NCI-H460 (cell line): ENCODE measurements around the gene NXF1. TPM values are rescaled to one million over a fixed set of nuclear protein-coding genes. Genes with fewer than 3 reads are reported as not detected.
A peak's percentile ranks its signal among the peaks of the same experiment; 100 is the strongest.
"Not testable (repeated sequence)": the region's sequence is repeated elsewhere in the genome, so short reads cannot be mapped to it uniquely, and the experiment has no call there.

Source experiments
- DNase-seq: peaks from one replicate; pipeline ENCODE4 v3.0.0-alpha.2; 2016; ENCODE audit warnings: low read depth; ENCODE audit errors: extremely low read depth
- total RNA-seq: library from RNA; depleted of rRNA; stranded (reverse); fragments of >200 nt; shearing (Covaris generic); gene quantifications from 2 replicates; pipeline ENCODE4 v1.2.3, GENCODE V29; 2014

NXF1 gene
- total RNA-seq, 1 experiment from 2014 or later = 28.7 TPM

- DNase-seq = no peak
Measured at GRCh38 chr11:62832336-62833234, 27.3 kb upstream of the NXF1 start, which contains the start of gene TEX54. Gene TEX54 (minus strand): TSS chr11:62832841.

DNA sequence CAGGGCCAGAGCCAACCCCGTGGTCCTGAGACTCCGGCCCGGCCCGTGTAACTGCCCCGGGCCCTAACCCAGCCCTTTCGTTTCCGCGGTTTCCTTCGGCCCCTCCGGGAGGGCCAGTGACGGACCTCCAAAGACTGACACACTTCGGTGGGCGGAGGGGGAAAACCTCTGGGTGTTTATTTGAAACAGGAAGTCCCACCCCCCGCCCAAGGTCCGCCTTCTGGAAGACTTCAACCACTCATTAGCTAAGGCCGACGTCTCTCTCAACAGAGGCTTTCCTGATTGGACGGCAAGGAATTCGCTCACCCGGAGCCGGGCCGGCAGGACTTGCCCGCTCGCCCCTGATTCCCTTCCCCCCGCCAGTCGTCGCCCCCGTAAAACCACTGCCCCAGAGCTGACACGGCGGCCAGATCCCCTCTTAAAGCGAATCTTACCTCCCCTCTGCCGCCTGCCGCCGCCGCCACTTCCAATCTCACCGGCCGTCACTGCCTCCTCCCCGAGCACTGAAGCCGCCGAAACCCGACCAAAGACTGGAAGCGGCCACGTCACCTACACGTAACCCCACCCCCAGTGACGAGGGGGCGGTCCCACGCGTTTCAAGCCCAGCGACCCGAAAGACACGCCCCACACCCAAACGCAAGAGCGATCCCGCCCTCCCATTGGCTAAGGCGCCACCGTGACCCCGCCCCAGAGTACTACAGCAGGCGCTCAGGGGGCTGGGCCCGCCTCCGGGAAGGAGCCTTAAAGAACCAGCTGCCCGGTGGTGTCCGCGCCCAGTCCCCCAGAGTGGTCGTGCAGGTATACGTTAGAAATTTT, 26.5 kb upstream of the NXF1 start, which contains the start of gene STX5:
Gene STX5 (minus strand): TSS at position 532 of the 816 bp plus-strand sequence. CDS start 808 bp downstream, outside the sequence.
- DNase-seq = peak; percentile 95

DNA sequence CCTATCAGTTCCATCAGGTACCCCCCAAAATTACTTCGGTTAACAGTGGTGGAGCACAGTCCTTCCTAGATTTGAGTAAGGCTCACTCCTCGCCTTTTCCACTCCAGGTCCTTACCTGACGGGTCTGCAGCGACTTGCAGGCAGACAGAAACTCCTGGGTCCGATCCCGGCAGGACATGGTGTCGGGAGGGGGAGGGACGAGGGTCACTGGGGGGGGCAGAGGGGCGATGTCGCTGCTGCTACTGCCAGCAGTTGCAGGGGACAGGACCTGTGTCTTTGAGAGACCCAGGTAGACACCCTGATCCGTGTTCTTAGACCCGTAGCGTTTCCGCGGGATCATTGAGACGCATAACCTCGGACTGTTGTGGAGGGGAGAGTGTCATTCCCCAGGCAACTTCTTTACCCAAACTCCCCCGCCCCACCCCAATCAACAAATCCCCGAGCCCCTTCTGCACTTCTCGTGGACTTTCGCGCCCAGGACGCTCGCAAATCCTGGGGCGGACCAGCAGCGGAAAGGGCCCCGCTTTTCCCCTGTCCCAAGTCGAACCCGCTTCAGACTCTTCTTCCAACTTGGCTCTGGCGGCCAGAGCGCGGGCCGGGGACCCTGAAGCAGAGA, 25.8 kb upstream of the NXF1 start:
- no peak for DNase-seq

GRCh38 chr11:62828130-62828529, 22.9 kb upstream of the NXF1 start:
- not testable (repeated sequence) for DNase-seq

- DNase-seq = no peak
Measured at GRCh38 chr11:62823677-62824076, 18.4 kb upstream of the NXF1 start.

- no peak for DNase-seq
Measured at GRCh38 chr11:62817129-62817528, 11.9 kb upstream of the NXF1 start.

- DNase-seq = no peak
Measured at GRCh38 chr11:62816557-62816956, 11.3 kb upstream of the NXF1 start.

- no peak for DNase-seq
Measured at GRCh38 chr11:62811659-62812058, 6.4 kb upstream of the NXF1 start.

DNA sequence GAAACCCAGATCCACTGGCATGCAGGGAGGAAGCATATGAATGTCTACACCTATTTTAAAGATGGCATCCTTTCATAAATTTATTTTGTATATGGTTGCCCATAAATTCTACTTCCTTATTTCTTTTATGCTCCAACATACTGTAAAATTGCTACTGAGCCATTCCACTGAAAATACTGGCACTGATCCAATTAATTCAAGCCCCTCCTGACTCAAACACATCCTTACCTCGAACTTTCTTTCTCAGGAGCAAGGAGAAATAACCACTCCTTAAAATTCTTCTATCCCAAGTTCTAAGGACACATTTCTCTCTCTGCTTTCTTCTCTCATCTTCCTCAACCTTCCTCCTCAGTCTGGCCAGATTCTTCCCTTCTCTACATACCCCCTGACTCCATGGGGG, 5.5 kb upstream of the NXF1 start:
- DNase-seq = no peak

GRCh38 chr11:62806611-62807121, 1.4 kb upstream of the NXF1 start:
- no peak for DNase-seq

- DNase-seq = no peak
Measured at GRCh38 chr11:62805961-62806441, 761 bp upstream of the NXF1 start.

- DNase-seq = no peak
Measured at GRCh38 chr11:62804310-62805075, 747 bp downstream of the NXF1 start.

GRCh38 chr11:62801071-62801470, 4.2 kb downstream of the NXF1 start:
- DNase-seq = no peak

DNA sequence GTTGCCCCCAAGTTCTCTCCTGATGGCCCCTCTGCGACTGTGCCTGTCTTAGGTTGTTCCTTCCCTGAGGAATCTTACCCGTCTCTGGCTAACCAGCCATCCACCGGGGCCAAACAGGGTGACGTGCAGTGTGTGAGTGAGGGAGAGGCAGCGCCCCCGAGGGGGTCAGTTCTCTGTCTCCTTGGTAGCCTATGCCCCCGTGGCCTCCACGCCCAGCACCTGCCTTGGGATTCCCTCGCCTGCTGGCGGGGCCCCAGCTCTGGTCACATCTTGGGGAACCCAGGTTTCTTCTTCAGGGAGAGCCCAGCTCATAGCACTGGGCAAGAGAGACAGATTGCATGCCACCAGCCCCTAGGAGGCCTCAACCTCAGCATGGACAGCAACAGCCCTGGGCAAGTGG, 5.8 kb downstream of the NXF1 start:
- DNase-seq = no peak

DNA sequence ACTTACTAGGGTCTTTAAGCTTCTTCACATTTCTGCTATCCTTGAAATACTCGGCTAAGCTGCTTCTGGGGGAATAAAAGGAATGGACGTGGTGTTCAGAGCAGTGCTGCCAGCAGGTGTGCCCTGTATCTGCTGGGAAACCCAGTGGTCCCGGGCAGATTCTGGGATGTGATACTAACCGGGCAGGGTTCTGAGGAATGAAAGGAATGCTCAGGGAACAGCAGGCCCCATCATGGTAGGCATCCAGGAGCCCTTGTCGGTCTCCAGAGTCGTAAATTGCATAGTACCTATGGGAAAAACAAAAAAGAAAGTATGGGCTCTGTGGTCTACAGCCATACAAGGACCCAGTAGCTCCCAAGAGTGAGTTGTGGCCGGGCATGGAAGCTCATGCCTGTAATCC, 9.0 kb downstream of the NXF1 start:
- DNase-seq = no peak

DNA sequence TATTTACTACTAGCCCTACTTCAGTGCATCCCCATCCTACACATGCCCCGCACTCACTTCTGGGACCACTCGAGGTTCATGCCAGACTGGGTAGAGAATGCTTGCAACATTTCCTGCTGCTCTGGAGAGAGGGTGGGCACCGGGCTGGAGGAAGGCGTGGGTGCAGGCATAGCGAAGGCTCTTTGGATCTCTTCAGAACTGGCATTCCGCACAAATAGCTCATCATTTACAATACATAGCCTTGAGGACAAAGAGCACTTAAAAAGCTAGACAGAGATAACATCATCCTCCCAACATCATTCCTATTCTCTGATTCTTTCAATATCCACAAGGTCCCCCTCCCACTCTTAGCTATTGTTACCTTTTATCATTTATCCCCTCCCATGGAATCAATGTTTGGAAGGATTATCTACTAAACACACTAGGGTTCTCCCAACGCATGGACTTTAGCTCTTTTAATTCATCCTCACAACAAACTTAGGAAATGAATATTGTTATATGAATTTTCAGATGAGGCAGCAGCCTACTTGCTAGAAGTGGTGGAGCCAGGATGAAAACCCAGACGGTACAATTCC, 11.0 kb downstream of the NXF1 start:
- DNase-seq = no peak

DNA sequence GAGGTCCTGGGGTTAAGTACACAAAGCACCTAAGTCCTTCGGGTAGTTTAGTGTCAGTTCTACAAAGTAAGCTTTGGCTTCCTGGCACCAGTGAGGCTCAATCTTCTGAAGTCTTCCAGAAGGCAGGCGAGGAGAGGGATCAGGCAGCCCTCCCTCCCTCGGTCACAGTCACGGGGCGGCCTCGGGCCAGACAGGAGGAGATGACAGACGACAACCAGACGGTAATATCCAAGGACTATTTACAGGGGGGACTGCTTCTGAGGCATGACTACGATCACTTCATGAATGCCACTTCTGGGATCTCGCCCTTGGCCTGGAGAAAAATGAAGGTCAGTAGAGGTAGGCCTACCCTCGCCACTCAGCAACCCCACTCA, 13.1 kb downstream of the NXF1 start:
- DNase-seq = no peak

DNA sequence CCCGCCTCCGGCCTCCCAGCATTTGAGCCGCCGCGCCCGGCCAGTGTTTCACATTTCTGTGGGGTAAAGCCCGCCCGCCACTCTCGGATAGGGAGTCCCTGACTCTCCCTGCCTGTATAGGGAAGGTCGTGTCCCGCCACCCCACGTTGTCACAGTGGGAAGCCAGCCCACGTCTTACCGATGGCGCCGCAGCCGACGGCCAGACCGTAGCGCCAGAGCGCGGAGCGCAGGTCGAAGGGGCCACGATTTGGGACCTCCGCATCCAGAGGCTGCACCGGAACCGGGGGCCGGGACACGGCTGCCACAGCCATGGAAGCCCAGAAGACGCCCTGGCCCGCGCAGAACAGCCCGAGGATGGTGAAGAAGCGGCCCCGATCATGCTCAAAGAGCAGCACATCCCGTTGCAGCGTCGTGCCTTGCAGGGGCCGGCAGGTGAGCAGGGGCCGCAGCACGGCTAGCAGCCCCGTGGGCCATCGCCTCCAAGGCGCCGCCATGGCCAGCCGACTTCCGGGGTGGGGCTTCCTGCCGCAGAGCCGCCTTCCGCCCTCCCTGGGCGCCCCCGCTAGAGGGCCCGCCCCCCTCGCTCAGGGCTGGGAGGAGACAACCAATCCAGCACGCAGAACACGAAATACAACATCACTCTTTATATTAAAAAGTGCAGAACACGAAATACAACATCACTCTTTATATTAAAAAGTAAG, 13.6 kb downstream of the NXF1 start, which contains the start of gene TMEM223:
Gene TMEM223 (minus strand): TSS at position 506 of the 701 bp plus-strand sequence. CDS start 12 bp downstream, at position 494.
- DNase-seq = peak; percentile 54

DNA sequence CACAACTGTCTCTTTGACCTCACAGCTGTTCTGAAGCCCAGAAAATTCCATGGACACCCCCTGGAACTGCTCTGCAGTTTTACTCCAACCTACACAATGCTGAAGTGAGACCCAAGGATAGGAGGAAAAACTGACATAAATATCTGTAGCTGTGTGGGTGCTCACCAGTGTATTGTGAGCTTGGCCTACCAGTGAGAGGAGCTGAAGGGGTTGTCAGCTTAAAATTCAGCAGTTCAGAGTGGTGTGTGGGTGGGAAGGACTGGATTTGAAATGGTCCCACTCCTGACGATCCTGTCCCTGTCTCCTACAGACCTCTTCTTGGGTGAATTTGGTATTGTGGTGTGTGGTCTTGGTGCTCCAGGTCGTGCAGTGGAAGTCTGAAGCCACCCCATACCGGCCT, 15.7 kb downstream of the NXF1 start:
- no peak for DNase-seq
